HepG2 (cell line): Measurements from ENCODE around the gene C1orf116. TPM values are rescaled to one million over a fixed set of nuclear protein-coding genes. Genes with fewer than 3 reads are reported as not detected.

Source experiments
- ATAC-seq: fragments of 200-7000 bp; cut with Tn5 transposase; 3 replicates; pipeline ENCODE4 v1.9.1; 2020; ENCODE audit warnings: mild to moderate bottlenecking, moderate library complexity
- BruUV-seq: library from RNA; stranded (reverse); fragments of 400-500 nt; replicated peaks from 2 replicates; lab custom pipeline; 2021; lab: Mats Ljungman, UMichigan
- CTCF ChIA-PET: fragments of 300-600 bp; formaldehyde crosslinking; extraction: SDS; loops from one replicate; lab custom pipeline; 2021; ENCODE audit warnings: low total read pairs, inconsistent platforms, low intra/inter-chr PET ratio; lab: Yijun Ruan, JAX
- POLR2A ChIA-PET: fragments of 350-600 bp; sonication (Branson Sonifier 250); formaldehyde crosslinking; loops from one replicate; lab custom pipeline; 2020; ENCODE audit warnings: antibody characterized with exemption, inconsistent platforms; lab: Yijun Ruan, JAX
- DNase-seq: peaks from one replicate; pipeline ENCODE4 v3.0.0-alpha.2; 2015; ENCODE audit warnings: low spot score
- FAIRE-seq: peaks from 3 replicates; lab custom pipeline; 2011; peaks lifted over from hg19 to GRCh38; lab: Jason Lieb, UNC
- H2AFZ ChIP-seq: one replicate; pipeline ENCODE4 v1.6.1; 2011; ENCODE audit warnings: low read length, inconsistent platforms
- H3K27ac ChIP-seq: fragments of 300-600 bp; 3 replicates; pipeline ENCODE4 v1.8.0; 2011; ENCODE audit warnings: mixed run types, mild to moderate bottlenecking, mixed read lengths, low read length, inconsistent platforms; ENCODE audit not compliant: insufficient read depth; ENCODE audit errors: extremely low read length
- H3K27me3 ChIP-seq, 2 experiments: fragments of 200-600 bp in 1 of 2; 2 replicates in 1 of 2; 3 replicates in 1 of 2; pipeline versions ENCODE4 v1.6.0 to v1.8.0; 2011; ENCODE audit warnings: low read length in 2 of 2, mild to moderate bottlenecking in 2 of 2, moderate library complexity in 2 of 2, inconsistent platforms in 1 of 2; ENCODE audit not compliant: insufficient read depth in 2 of 2, control insufficient read depth in 1 of 2
- H3K36me3 ChIP-seq, 2 experiments: fragments of 200-600 bp in 1 of 2; replicated peaks in 1 of 2; 2 replicates in 1 of 2; 3 replicates in 1 of 2; pipeline versions ENCODE4 v1.5.1 to v1.8.0; 2011; ENCODE audit warnings: low read length in 2 of 2, inconsistent platforms in 1 of 2; ENCODE audit not compliant: insufficient read depth in 2 of 2, control insufficient read depth in 1 of 2
- H3K4me1 ChIP-seq: 2 replicates; pipeline ENCODE4 v1.5.1; 2012; ENCODE audit warnings: low read length, inconsistent platforms; ENCODE audit not compliant: insufficient read depth
- H3K4me2 ChIP-seq: 2 replicates; pipeline ENCODE4 v1.6.0; 2011; ENCODE audit warnings: low read depth, low read length, inconsistent platforms
- H3K4me3 ChIP-seq, 3 experiments: fragments of 200-600 bp in 1 of 3; sonication (generic), shearing (Covaris generic) in 1 of 3; replicated peaks in 1 of 3; 2 replicates each; pipeline ENCODE4 v1.5.1; 2011 to 2016; ENCODE audit warnings: low read length in 3 of 3, inconsistent platforms in 2 of 3, low read depth in 2 of 3, mild to moderate bottlenecking in 2 of 3, control low read depth in 1 of 3, mixed read lengths in 1 of 3; ENCODE audit not compliant: insufficient read depth in 1 of 3
- H3K79me2 ChIP-seq: one replicate; pipeline ENCODE4 v1.6.1; 2011; ENCODE audit warnings: low read length, inconsistent platforms; ENCODE audit not compliant: insufficient read depth
- H3K9ac ChIP-seq: 2 replicates; pipeline ENCODE4 v1.6.0; 2011; ENCODE audit warnings: mild to moderate bottlenecking, low read depth, low read length, inconsistent platforms; ENCODE audit not compliant: insufficient read depth
- H3K9me3 ChIP-seq: 2 replicates; pipeline ENCODE4 v1.5.1; 2012; ENCODE audit warnings: mild to moderate bottlenecking, low read length
- H4K20me1 ChIP-seq: 2 replicates; pipeline ENCODE4 v1.6.0; 2011; ENCODE audit warnings: inconsistent platforms, mild to moderate bottlenecking, low read length, moderate library complexity; ENCODE audit not compliant: insufficient read depth
- CENPX ChIP-seq: sonication (generic); formaldehyde crosslinking; IDR thresholded peaks from 2 replicates; pipeline ENCODE4 v1.9.0; 2021; ENCODE audit warnings: mild to moderate bottlenecking, missing genetic modification reagents, moderate library complexity
- PPARG ChIP-seq: conservative IDR thresholded peaks from 2 replicates; pipeline ENCODE4 v1.6.1; 2016; ENCODE audit warnings: missing biosample characterization, missing genetic modification reagents
- ZBTB20 ChIP-seq: sonication (generic); formaldehyde crosslinking; IDR thresholded peaks from 2 replicates; pipeline ENCODE4 v1.8.1; 2023; ENCODE audit warnings: missing genetic modification reagents, low read depth, mild to moderate bottlenecking, borderline replicate concordance
- ZFYVE20 ChIP-seq: sonication (generic); formaldehyde crosslinking; IDR thresholded peaks from 2 replicates; pipeline ENCODE4 v1.8.0; 2023; ENCODE audit warnings: low read depth, mild to moderate bottlenecking, moderate library complexity, missing genetic modification reagents, borderline replicate concordance
- WGBS: methylation state at CpG from one replicate; pipeline ENCODE4 v1.1.6; 2017; ENCODE audit warnings: low lambda C conversion rate; 5-methylcytosine and 5-hydroxymethylcytosine counted together
- in situ Hi-C: cut with HindIII; loops from 2 replicates; pipeline ENCODE4 v1.10.0; 2017; ENCODE audit warnings: low pct_unique_long_range_greater_than_20kb; ENCODE audit not compliant: extremely low pct_ligation_motif_present
- intact Hi-C: fragments of 100-400 bp; cut with micrococcal nuclease; formaldehyde crosslinking; loops from one replicate; pipeline ENCODE4 v1.10.0; 2022; ENCODE audit not compliant: unreplicated experiment
- polyA plus RNA-seq, 8 experiments: library from polyadenylated mRNA; depleted of rRNA in 3 of 8; stranded (reverse) in 7 of 8; unstranded in 1 of 8; fragments of >200 nt; fragmentation: Illumina TruSeq in 4 of 8; extraction: Trizol in 4 of 8; gene quantifications; 2 replicates each; pipeline versions ENCODE4 v1.2.1 to v1.2.3, GENCODE V29; 2011 to 2016; ENCODE audit warnings: low read depth in 4 of 8, missing spikeins in 1 of 8, mixed read lengths in 1 of 8; ENCODE audit not compliant: insufficient read depth in 1 of 8
- total RNA-seq, 5 experiments: library from RNA; depleted of rRNA; stranded (reverse); fragments of >200 nt; fragmentation: Illumina TruSeq; extraction: Trizol; gene quantifications; 2 replicates each; pipeline ENCODE4 v1.2.3, GENCODE V29; 2016; ENCODE audit warnings: low read depth in 1 of 5
- TF ChIP-seq, protein P1 (sequence below): sonication (generic); formaldehyde crosslinking; IDR thresholded peaks from 2 replicates; pipeline ENCODE4 v1.9.0; 2021; ENCODE audit warnings: mild to moderate bottlenecking, missing genetic modification reagents
- TF ChIP-seq, protein P2 (sequence below): sonication (generic); formaldehyde crosslinking; IDR thresholded peaks from 2 replicates; pipeline ENCODE4 v1.4.0; 2020; ENCODE audit warnings: mild to moderate bottlenecking, low read depth, missing genetic modification reagents
- TF ChIP-seq, protein P3 (sequence below): IDR thresholded peaks from 2 replicates; pipeline ENCODE4 v1.6.1; 2016; ENCODE audit warnings: mild to moderate bottlenecking

The C1orf116 gene
- total and polyA plus RNA-seq, 2 of the 13 experiments (the other 11 are each of a cell fraction or from before 2014, with no cell fraction given), result 0.51 to 0.95 TPM

DNA sequence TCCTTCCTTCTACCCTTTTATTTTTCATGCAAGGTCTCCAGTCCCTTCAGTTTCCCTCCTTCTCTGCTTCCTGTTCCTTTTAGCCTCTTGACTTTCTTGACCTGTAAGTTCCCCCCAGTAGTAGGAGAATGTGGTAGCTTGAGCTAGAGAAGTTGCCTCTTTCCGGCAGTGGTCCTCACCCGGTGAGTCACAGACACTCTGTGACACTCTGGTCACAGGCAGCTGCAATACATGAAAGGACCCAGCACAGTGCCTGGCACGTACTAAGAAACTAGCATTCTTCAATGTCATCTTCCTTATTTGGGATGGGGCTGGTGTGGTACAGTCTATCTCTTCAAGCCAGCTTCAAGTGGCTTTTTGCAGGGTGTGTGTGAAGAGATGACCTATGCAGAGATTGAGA is 36.5 kb upstream of the C1orf116 start (continued):
- TF ChIP-seq, protein P1, sequence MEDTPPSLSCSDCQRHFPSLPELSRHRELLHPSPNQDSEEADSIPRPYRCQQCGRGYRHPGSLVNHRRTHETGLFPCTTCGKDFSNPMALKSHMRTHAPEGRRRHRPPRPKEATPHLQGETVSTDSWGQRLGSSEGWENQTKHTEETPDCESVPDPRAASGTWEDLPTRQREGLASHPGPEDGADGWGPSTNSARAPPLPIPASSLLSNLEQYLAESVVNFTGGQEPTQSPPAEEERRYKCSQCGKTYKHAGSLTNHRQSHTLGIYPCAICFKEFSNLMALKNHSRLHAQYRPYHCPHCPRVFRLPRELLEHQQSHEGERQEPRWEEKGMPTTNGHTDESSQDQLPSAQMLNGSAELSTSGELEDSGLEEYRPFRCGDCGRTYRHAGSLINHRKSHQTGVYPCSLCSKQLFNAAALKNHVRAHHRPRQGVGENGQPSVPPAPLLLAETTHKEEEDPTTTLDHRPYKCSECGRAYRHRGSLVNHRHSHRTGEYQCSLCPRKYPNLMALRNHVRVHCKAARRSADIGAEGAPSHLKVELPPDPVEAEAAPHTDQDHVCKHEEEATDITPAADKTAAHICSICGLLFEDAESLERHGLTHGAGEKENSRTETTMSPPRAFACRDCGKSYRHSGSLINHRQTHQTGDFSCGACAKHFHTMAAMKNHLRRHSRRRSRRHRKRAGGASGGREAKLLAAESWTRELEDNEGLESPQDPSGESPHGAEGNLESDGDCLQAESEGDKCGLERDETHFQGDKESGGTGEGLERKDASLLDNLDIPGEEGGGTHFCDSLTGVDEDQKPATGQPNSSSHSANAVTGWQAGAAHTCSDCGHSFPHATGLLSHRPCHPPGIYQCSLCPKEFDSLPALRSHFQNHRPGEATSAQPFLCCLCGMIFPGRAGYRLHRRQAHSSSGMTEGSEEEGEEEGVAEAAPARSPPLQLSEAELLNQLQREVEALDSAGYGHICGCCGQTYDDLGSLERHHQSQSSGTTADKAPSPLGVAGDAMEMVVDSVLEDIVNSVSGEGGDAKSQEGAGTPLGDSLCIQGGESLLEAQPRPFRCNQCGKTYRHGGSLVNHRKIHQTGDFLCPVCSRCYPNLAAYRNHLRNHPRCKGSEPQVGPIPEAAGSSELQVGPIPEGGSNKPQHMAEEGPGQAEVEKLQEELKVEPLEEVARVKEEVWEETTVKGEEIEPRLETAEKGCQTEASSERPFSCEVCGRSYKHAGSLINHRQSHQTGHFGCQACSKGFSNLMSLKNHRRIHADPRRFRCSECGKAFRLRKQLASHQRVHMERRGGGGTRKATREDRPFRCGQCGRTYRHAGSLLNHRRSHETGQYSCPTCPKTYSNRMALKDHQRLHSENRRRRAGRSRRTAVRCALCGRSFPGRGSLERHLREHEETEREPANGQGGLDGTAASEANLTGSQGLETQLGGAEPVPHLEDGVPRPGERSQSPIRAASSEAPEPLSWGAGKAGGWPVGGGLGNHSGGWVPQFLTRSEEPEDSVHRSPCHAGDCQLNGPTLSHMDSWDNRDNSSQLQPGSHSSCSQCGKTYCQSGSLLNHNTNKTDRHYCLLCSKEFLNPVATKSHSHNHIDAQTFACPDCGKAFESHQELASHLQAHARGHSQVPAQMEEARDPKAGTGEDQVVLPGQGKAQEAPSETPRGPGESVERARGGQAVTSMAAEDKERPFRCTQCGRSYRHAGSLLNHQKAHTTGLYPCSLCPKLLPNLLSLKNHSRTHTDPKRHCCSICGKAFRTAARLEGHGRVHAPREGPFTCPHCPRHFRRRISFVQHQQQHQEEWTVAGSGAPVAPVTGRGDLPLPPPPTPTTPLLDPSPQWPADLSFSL (CRISPR knock-in tag), result no peak

DNA sequence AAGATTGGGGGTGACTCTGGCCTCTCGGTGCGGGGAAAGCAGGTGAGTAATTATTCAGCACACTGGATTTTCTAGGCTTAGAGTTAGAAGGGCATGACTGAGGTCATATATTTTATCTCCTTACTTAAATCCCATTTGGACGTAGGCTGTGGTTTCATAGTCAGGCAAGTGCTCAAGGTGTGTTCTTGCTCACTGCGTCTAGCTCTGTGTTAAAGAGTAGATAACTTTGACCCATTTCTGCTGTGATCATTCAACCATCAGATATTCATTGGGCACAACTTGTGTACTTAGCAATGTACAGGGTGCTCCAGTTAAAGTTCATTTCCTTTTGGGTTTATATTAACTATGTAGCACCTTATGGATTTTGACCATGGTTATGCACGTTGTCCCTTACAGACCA is 35.1 kb upstream of the C1orf116 start:
- ChIA-PET POLR2A (interaction anchor here (1.1 kb wide), 1 partner anchor 14 kb away, joined by 3 read pairs; the partner anchor contains the start of gene PFKFB2), CTCF (no interaction called here)
- Histone ChIP-seq H3K27ac (peak overlapping the region; percentile 46), H3K4me3 (no peak overlapping the region), H3K4me1 (peaks cover 21% of the 10 kb centered on the region), H2AFZ (no peak overlapping the region), H4K20me1 (no peaks in the 10 kb centered on the region), H3K36me3 (peaks cover 12 to 37% of the 10 kb centered on the region in 2 experiments; a peak in 4 of 5 replicates), H3K79me2 (no peaks in the 10 kb centered on the region), H3K4me2 (peak overlapping the region; percentile 8; the same call in 1 of the 2 replicates), H3K9ac (no peak overlapping the region), H3K9me3 (no peaks in the 10 kb centered on the region), H3K27me3 (no peaks in the 10 kb centered on the region)
- WGBS, result 63% methylated on average over 5 of the region's 5 CpGs
- in situ Hi-C loops (no loop called here), intact Hi-C loops (no loop called here)
- no TSS peak for BruUV-seq
- ATAC-seq, result peak; percentile 75
- DNase-seq, result no peak
- no peak for FAIRE-seq
- TF ChIP-seq, protein P2, sequence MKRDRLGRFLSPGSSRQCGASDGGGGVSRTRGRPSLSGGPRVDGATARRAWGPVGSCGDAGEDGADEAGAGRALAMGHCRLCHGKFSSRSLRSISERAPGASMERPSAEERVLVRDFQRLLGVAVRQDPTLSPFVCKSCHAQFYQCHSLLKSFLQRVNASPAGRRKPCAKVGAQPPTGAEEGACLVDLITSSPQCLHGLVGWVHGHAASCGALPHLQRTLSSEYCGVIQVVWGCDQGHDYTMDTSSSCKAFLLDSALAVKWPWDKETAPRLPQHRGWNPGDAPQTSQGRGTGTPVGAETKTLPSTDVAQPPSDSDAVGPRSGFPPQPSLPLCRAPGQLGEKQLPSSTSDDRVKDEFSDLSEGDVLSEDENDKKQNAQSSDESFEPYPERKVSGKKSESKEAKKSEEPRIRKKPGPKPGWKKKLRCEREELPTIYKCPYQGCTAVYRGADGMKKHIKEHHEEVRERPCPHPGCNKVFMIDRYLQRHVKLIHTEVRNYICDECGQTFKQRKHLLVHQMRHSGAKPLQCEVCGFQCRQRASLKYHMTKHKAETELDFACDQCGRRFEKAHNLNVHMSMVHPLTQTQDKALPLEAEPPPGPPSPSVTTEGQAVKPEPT (CRISPR knock-in tag), result no peak
- TF ChIP-seq PPARG (CRISPR knock-in tag) (peak; percentile 77; the same call in 1 of the 2 replicates), CENPX (CRISPR knock-in tag) (no peak), ZFYVE20 (CRISPR knock-in tag) (no peak), ZBTB20 (peak; percentile 29; the same call in 1 of the 2 replicates)
- TF ChIP-seq, protein P3, sequence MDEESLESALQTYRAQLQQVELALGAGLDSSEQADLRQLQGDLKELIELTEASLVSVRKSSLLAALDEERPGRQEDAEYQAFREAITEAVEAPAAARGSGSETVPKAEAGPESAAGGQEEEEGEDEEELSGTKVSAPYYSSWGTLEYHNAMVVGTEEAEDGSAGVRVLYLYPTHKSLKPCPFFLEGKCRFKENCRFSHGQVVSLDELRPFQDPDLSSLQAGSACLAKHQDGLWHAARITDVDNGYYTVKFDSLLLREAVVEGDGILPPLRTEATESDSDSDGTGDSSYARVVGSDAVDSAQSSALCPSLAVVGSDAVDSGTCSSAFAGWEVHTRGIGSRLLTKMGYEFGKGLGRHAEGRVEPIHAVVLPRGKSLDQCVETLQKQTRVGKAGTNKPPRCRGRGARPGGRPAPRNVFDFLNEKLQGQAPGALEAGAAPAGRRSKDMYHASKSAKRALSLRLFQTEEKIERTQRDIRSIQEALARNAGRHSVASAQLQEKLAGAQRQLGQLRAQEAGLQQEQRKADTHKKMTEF, result no peak
